A673 (cell line): ENCODE data around the gene TSPAN19.

Experiments used
- CTCF ChIP-seq: fragments of 300-800, 200-600 bp; sonication (generic); conservative IDR thresholded peaks from 2 replicates; pipeline ENCODE4 v1.5.1; 2017; ENCODE audit warnings: low read depth, mild to moderate bottlenecking, antibody characterized with exemption, low read length, moderate library complexity, mixed read lengths
- EZH2 ChIP-seq: fragments of 200-600 bp; sonication (generic); IDR thresholded peaks from 2 replicates; pipeline ENCODE4 v1.6.1; 2017; ENCODE audit warnings: borderline replicate concordance, low read depth, mild to moderate bottlenecking, mixed read lengths, antibody characterized with exemption, low read length; ENCODE audit not compliant: poor library complexity, severe bottlenecking

GRCh38 chr12:85017133-85017532, 18.9 kb downstream of the TSPAN19 start:
- TF ChIP-seq CTCF (no peak), EZH2 (no peak)
